Muscle layer of colon (tissue), 2 donors: Measurements from ENCODE around the gene MVD.
A peak's percentile ranks its signal among the peaks of the same experiment; 100 is the strongest.

Experiments
- H3K27ac ChIP-seq: one replicate; pipeline ENCODE4 v1.7.0; 2013; ENCODE audit warnings: low read depth, mild to moderate bottlenecking, low read length, moderate library complexity
- H3K27me3 ChIP-seq, 2 donors: one replicate each; pipeline ENCODE4 v1.7.0; 2013; ENCODE audit warnings: low read length in 2 of 2, mild to moderate bottlenecking in 2 of 2; ENCODE audit not compliant: insufficient read depth in 2 of 2, control insufficient read depth in 1 of 2
- H3K36me3 ChIP-seq: one replicate; pipeline ENCODE4 v1.7.0; 2013; ENCODE audit warnings: mild to moderate bottlenecking, low read length; ENCODE audit not compliant: insufficient read depth
- H3K4me1 ChIP-seq: one replicate; pipeline ENCODE4 v1.7.0; 2013; ENCODE audit warnings: mild to moderate bottlenecking, low read length; ENCODE audit not compliant: insufficient read depth
- H3K4me3 ChIP-seq, 2 donors: one replicate each; pipeline ENCODE4 v1.7.0; 2013; ENCODE audit warnings: low read length in 2 of 2, low read depth in 1 of 2, mild to moderate bottlenecking in 1 of 2, moderate library complexity in 1 of 2
- H3K9ac ChIP-seq: one replicate; pipeline ENCODE4 v1.7.0; 2013; ENCODE audit warnings: low read length
- H3K9me3 ChIP-seq: one replicate; pipeline ENCODE4 v1.7.0; 2013; ENCODE audit warnings: mild to moderate bottlenecking, low read length
- donor health status: abdominal sarcoma.
- donor health status: Adenocarcinoma of cecum.

Gene MVD

DNA sequence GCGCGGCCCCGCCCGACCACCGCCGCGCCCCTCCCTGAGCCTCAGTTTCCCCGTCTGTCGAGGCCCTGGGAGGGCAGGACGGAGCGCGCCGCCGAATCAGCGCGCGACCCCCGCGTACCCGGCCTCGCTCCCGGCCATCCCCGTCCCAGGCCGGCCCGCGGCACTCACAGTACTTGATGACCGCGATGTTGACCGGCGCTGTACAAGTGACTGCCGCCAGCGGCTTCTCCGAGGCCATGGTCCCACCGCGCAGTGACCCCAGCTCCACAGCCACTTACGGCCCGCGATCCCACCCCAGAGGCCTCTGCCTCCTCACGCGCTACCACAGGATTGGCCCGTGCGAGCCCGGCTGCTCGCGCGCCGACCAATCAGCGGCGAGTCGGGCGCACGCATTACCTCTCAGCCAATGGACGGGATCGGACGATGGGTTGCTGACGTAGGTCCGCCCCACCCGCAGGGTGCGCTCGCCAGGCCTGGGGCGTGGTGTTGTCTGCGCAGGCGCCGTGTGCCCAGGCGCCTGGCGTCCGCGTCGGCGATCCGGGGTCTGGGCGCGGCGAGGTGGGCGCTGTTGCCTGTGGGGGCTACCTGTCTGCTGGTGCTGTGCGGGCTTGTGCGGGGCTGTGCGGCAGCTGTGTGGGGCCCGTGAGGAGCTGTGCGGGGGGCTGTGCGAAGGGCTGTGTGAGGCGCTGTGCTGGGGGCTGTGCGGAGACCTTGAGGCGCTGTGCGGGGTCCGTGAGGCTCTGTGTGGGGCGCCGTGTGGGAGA, at the start of gene MVD:
Gene MVD, minus strand, starts transcription at position 249 of the 764 bp plus-strand sequence. Its CDS starts 11 bp downstream, at position 238.
- Histone ChIP-seq H3K4me1 (peaks cover 4% of the 10 kb centered on the region), H3K27me3 (no peaks in the 10 kb centered on the region), H3K27ac (peak within 1 kb of the TSS; percentile 68), H3K9ac (peak within 1 kb of the TSS; percentile 37), H3K36me3 (no peaks in the 10 kb centered on the region), H3K9me3 (no peaks in the 10 kb centered on the region), H3K4me3 (peak within 1 kb of the TSS; percentile 80)

- Histone ChIP-seq H3K27ac (no peak overlapping the region), H3K4me3 (no peak overlapping the region)
These were observed 49.6 kb upstream of the MVD start for GRCh38 chr16:88712362-88712979.

GRCh38 chr16:88711750-88712340, 49.0 kb upstream of the MVD start:
- Histone ChIP-seq H3K4me1 (peaks cover 8% of the 10 kb centered on the region), H3K9ac (no peak overlapping the region), H3K27me3 (no peaks in the 10 kb centered on the region), H3K27ac (no peak overlapping the region), H3K9me3 (no peaks in the 10 kb centered on the region), H3K4me3 (no peak overlapping the region), H3K36me3 (peaks cover 33% of the 10 kb centered on the region)

More at GRCh38 chr16:88712362-88712979, 49.6 kb upstream of the MVD start:
- no peak overlapping the region for H3K9ac ChIP-seq
- no peaks in the 10 kb centered on the region for H3K27me3 ChIP-seq
- H3K9me3 ChIP-seq, result no peaks in the 10 kb centered on the region
- H3K4me1 ChIP-seq, result peaks cover 2% of the 10 kb centered on the region
- peaks cover 39% of the 10 kb centered on the region for H3K36me3 ChIP-seq

GRCh38 chr16:88710556-88710955, 47.7 kb upstream of the MVD start:
- no peak overlapping the region for H3K27ac ChIP-seq
- H3K9ac ChIP-seq, result no peak overlapping the region
- H3K27me3 ChIP-seq, result no peaks in the 10 kb centered on the region
- H3K4me1 ChIP-seq, result peaks cover 10% of the 10 kb centered on the region
- H3K4me3 ChIP-seq, result no peak overlapping the region
- H3K36me3 ChIP-seq, result peaks cover 20% of the 10 kb centered on the region
- no peaks in the 10 kb centered on the region for H3K9me3 ChIP-seq

DNA sequence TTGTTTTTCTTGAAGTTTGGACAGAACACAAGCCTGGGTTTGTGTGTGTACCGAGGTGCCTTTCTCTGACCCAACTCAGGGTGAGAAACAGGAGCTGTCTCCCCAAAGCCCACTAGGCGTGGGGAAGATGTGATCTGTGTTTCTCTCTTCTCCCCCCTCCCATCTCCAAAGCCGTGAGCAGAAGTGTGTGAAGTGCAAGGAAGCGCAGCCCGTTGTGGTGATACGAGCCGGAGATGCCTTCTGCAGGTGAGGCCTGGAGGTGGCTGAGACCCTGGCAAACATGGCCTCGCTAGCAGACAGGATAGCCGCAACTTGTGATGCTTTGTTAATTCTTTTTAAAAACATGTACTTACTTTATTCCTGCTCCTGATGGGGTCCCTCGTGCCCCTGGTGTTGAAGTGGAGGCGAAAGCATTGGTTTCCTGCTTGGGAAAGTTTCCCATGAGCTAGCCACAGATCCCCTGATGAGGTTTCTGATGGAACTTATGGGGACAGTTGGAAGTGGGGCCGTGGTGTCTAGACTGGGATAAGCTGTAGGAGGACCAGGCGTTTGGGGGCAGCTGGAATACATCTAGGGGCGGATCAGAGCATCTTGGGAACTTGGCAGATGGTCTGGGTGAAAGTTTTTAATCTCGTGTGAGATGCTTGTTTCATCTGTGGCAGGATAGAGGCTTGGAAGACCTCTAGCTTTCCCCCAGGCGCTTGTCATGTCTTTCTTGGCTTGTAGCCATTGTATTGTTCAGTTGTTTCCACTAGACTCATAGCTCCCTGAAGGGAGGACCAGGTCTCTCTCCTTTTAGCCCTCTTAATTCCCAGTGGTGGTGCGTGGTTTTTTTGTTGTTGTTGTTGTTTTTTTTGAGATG, 44.3 kb upstream of the MVD start:
- no peaks in the 10 kb centered on the region for H3K36me3 ChIP-seq
- H3K27ac ChIP-seq, result peak overlapping the region; percentile 88
- H3K9me3 ChIP-seq, result no peaks in the 10 kb centered on the region
- peak overlapping the region; percentile 63 for H3K9ac ChIP-seq
- peaks cover 20% of the 10 kb centered on the region for H3K4me1 ChIP-seq
- H3K27me3 ChIP-seq, result no peaks in the 10 kb centered on the region
- H3K4me3 ChIP-seq, result peak overlapping the region; percentile 95 to 99

DNA sequence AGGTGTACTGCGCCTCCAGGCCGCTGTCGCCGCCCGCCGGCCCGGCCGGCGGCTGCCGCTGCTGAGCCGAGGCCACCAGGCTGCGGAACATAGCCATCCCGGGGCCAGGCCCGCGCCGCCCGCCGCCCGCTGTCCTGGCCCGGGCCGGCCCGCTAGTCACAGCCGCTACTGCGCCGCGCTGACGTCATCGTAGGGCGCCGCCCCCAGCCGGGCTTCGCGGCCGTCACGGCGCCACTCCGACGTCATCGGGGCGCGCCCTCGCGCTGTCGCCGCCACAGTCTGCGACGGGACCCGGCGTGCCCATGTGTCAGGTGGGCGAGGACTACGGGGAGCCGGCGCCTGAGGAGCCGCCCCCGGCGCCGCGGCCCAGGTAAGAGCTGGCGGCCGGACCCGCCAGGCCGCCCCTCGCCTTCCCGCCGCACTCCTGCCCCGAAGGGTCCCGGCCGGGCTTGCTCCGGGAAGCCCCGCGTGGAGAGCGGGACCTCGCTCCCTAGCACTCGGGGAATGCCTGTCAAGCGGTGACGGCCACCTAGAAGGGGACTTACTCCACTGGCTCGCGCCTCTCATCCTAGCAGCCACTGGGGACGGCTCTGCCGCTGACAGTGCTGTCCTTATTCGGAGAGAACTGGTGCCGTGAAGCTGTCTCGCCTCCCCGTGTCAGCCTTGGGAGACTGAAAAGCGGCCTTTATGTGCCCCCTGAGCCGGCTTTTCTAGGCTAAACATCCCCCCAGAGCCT, 43.5 kb upstream of the MVD start, which contains the start of the genes CTU2 and RNF166:
Gene CTU2, plus strand, starts transcription at position 275 of the 736 bp plus-strand sequence. Its CDS starts 28 bp downstream, at position 303.
Gene RNF166, minus strand, starts transcription at position 180 of the 736 bp plus-strand sequence. Its CDS starts 83 bp downstream, at position 97.
- H3K27ac ChIP-seq, result peak within 1 kb of the TSS; percentile 88
- no peaks in the 10 kb centered on the region for H3K9me3 ChIP-seq
- H3K36me3 ChIP-seq, result no peaks in the 10 kb centered on the region
- H3K27me3 ChIP-seq, result no peaks in the 10 kb centered on the region
- H3K9ac ChIP-seq, result peak within 1 kb of the TSS; percentile 70
- peaks cover 20% of the 10 kb centered on the region for H3K4me1 ChIP-seq
- peak within 1 kb of the TSS; percentile 95 to 99 for H3K4me3 ChIP-seq

DNA sequence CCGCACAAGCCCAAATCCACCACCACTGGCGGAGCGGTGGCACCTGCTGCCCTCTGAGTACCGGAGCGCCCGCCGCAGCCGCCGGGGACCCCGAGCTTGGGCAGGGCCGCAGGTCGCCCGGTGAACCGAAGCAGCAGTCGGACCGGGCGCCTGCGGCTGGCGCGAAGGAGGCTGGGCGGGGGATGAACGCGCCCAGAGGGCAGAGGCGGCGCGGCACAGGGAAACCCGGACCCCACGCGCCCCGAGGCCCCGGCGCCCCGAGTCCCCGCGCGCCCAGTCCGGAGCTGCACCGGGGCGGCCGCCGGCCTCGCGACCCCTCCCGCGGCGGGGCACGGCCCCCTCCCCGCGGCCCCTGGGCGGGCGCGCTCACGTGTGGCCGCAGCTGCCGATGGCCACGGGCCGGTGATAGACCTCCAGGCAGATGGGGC, 42.9 kb upstream of the MVD start:
- peak overlapping the region; percentile 36 for H3K27ac ChIP-seq
- no peaks in the 10 kb centered on the region for H3K36me3 ChIP-seq
- H3K4me3 ChIP-seq, result peak overlapping the region; percentile 95 to 99
- peaks cover 20% of the 10 kb centered on the region for H3K4me1 ChIP-seq
- no peaks in the 10 kb centered on the region for H3K27me3 ChIP-seq
- H3K9me3 ChIP-seq, result no peaks in the 10 kb centered on the region
- H3K9ac ChIP-seq, result peak overlapping the region; percentile 70

- peak overlapping the region; percentile 5 for H3K27ac ChIP-seq
- H3K27me3 ChIP-seq, result no peaks in the 10 kb centered on the region
- H3K9ac ChIP-seq, result peak overlapping the region; percentile 70
- no peaks in the 10 kb centered on the region for H3K9me3 ChIP-seq
- peak overlapping the region; percentile 95 to 99 for H3K4me3 ChIP-seq
- H3K4me1 ChIP-seq, result peaks cover 20% of the 10 kb centered on the region
- no peaks in the 10 kb centered on the region for H3K36me3 ChIP-seq
These were observed 42.3 kb upstream of the MVD start for GRCh38 chr16:88705076-88705684.

DNA sequence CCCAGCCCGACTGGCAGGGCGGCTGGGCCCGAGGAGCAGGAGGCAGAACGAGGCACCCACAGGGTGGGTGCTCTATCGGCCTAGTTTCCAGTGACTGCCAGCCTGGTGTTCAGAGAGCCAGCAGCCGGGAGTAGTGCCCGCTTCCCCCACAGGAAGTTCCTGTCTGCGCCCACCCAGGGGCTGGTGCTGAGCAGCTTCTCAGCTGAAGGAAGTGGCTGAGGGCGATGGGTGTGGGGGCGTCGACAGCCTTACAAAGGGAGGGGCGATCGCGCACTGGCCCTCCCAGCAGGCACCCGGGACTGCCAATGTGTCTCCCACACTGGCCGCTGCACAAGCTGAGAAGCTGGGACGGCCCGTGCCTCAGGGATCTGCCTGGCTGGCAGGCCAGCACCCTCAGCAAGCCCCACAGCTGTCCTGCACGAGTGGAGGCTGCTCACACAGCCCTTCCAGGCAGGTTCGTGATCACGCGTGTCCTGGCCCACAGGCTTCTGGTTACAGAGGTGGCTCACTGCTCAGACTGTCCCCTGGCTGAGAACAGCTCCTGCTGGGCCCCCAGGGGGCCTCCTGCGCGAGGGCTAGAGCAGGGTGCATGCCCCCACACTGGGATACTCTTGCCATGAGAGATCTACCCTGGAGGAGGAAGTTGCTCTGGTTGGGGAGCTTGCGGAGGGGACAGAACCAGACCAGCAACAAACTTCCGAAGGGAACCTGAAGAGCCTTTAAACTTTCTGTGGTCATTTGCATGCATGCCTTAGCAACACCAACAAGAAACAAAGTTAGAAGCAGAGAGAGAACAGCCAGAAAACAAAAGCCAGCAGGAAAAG, 40.8 kb upstream of the MVD start:
- H3K27me3 ChIP-seq, result no peaks in the 10 kb centered on the region
- no peak overlapping the region for H3K9ac ChIP-seq
- H3K4me3 ChIP-seq, result peak overlapping the region in 1 of 2 donors; percentile 2
- H3K4me1 ChIP-seq, result peaks cover 20% of the 10 kb centered on the region
- H3K27ac ChIP-seq, result no peak overlapping the region
- no peaks in the 10 kb centered on the region for H3K9me3 ChIP-seq
- peaks cover 6% of the 10 kb centered on the region for H3K36me3 ChIP-seq
